Measurements from ENCODE around the gene GRAMD4.

The GRAMD4 gene

GRCh38 chr22:46596819-46597218 is 23.4 kb upstream of the GRAMD4 start:
- no peak for DNase-seq (ENCODE audit: low spot score)

- DNase-seq (ENCODE audit: low spot score): no peak
Observed at GRCh38 chr22:46598224-46598623, 22.0 kb upstream of the GRAMD4 start.

GRCh38 chr22:46598737-46599424 is 21.3 kb upstream of the GRAMD4 start:
- DNase-seq (ENCODE audit: low spot score): no peak

DNA sequence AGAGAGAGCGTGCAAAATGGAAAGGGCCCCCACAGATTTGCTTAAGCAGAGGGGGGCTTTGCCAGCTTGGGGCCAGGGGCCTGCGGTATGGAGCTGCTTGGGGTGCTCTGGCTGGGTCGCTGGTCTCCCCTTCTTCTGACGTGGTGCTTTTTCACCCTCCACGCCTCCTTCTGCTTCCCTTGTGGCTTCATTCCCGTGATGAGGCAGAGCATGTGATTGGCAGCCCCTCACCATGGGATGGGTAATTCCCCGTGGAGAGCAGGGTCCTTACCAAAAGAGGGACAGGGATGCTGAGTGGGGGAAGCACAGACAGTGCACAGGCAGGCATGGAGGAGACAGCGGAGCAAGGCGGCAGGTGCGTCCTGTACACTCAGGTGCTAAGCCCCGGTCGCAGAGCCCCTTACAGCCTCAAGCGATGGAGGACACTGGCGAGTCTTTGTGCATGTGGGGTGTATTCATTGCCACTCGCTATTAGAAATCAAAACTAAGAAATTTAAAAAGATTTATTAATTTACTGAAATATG is 19.9 kb upstream of the GRAMD4 start:
- no peak for DNase-seq (ENCODE audit: low spot score)

GRCh38 chr22:46602025-46602424 is 18.2 kb upstream of the GRAMD4 start:
- DNase-seq (ENCODE audit: low spot score): no peak

DNA sequence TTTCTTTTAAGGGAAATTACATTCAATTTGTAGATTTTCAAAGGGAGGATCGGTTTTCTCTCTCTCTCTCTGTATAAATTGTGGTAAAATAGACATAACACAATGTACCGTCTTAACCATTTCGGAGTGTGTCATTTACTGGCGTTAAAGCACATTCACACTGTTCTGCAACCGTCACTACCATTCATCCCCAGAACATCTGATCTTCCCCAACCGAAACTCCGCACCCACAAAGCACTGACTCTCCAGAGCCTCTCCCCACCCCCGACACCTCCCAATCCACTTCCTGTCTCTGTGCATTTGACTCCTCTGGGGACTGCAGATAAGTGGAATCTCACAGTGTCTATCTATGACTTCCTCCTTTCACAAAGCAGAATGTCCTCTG is 15.9 kb upstream of the GRAMD4 start:
- no peak for DNase-seq (ENCODE audit: low spot score)

- no peak for DNase-seq (ENCODE audit: low spot score)
Observed at GRCh38 chr22:46605117-46605516, 15.1 kb upstream of the GRAMD4 start.

- DNase-seq (ENCODE audit: low spot score): no peak
Observed at GRCh38 chr22:46606886-46607285, 13.3 kb upstream of the GRAMD4 start.

DNA sequence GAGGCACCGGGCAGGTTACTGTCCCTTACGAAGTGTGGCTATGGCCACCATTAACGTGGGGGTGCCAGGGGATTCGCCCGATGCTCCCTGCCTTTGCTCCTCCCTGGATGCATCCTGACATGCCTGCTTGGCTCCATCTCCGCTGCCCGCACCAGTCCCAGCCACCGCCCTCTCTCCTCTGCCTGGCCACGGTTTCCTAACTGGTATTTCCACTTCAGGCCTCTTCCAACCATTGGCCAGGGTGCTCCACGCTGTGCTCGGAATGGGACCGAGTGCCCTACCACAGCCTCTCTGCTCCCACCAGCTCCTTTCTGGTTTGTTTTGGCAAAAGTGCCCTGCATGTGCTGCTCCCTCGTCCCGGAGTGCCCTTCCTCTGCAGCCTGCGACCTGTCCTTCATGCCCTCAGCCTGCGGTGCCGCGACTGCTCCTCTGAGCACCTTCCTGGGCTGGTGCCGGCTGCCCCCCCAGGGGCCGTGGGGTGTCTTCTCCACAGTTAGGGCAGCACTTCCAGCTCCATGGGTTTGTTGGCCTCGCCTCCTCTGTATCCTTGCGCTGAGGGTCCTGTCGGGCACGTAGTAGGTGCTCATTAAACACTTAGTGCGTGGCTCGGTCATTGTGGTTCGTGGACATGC is 12.6 kb upstream of the GRAMD4 start:
- DNase-seq (ENCODE audit: low spot score): no peak

DNA sequence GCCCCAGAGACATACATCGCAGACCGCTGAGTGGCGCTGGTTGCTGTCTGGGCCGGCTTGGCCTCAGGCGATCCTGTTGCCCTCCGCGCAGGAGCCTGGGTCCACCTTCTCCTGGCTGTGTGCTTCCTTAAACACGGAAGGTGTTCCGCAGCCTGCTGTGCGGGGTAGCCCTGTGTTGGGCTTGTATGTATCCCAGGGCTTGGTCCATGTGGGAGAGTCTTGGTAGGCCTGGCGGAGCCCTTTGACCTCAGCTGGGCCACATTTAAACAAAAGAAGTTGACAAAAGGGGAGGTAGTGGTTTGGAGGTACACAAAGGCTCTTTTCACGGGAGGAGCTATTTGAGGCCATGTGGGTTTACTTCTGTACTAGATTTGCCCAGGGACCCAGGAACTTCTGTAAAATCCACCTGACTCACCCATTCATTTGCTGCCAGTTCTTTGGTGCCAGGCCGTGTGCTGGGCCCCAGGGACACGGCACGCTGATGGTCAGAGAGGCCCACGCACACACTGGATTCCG is 11.0 kb upstream of the GRAMD4 start:
- no peak for DNase-seq (ENCODE audit: low spot score)

DNA sequence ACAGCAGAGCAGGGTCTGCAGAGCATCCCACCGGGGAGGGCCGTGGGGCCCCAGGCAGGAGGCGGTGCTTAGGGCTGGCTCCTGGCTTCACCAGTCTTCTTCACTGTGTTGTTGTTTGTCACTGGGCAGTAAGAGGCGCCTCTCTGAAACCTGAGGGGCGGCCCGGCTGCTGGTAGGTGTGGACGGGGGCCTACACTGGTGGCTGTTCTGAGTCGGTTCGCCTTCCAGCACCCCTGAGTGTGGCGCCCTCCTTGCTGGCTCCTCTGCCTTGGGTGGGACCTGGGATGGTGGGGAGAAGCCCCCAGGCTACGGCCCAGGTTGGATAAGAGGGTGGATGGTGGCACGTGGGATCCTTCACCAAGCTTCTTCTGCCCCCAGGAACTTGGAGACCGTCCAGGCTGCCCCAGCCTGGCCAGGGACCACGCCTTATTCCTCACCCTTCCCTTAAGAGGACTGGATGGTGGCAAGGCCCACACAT is 10.4 kb upstream of the GRAMD4 start:
- no peak for DNase-seq (ENCODE audit: low spot score)

DNA sequence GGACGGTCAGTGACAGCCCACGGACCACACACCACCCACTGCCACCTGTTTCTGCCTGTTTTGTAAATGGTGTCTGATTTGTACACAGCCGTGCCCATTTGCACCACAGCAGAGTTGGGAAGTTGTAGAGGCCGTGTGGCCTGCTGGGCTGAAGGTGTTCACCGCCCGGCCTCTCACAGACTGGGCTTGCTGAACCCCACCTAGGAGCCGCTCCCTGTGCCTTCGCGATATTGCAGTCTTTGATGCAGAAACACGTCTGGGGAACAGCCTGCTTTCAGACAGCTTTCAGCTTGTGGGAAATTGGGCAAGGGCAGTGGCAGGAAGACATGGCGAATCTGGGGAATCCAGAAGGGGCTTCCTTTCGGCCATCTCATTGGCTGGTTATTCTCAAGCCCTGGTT is 9.8 kb upstream of the GRAMD4 start:
- DNase-seq (ENCODE audit: low spot score): no peak

DNA sequence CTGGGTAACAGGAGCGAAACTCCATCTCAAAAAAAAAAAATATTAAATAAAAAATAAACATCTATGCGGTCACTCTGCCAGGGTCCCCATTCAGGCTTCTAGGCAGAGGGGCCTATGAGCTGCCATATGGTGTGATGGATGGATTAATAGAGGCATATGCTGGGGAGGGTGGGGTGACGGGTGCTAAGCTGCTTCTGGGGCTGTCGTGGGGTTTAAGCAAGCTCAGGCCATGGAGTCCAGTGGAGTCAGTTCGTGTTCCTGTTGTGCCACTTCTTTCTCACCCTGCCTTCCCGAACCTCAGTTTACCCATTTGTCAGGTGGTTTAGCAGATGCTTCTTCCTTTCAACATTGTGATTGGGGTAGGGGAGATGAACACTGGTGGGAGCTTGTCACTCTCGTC is 9.0 kb upstream of the GRAMD4 start:
- DNase-seq (ENCODE audit: low spot score): no peak

- DNase-seq (ENCODE audit: low spot score): no peak
Observed at GRCh38 chr22:46612341-46612903, 7.8 kb upstream of the GRAMD4 start.

DNA sequence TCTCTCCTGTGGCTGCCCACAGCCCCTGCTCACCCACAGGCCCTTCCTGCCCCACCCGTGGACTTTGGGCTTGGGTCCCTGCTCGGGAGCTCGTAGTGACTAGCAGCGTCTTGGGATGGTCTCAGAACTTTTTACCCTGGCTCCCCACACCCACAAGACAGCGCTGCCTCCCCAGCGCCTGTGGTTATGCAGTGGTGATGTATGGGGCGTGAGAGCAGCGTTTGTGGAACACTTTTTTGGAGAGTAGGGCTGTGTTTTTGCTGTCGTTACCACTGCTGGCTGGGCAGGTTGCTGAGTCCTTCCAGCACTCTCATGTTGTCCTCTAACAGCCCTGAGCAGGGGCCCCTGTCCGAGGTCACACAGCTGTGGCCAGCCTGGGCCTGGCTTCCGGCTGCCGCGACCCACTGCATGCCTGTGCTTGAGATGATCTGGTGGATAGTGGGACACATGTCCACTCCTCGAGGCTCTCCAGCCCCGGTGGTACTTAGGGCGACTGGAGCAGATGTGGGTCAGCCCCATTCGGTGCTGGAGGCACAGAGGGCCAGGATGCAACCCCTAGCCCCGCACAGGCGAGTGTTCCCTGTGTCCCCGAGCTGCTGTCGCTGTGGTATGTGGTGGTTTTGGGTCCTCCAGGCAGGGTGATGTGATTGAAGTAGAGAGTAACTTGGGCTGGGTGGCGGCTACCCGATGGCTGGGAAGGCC is 7.1 kb upstream of the GRAMD4 start:
- no peak for DNase-seq (ENCODE audit: low spot score)

DNA sequence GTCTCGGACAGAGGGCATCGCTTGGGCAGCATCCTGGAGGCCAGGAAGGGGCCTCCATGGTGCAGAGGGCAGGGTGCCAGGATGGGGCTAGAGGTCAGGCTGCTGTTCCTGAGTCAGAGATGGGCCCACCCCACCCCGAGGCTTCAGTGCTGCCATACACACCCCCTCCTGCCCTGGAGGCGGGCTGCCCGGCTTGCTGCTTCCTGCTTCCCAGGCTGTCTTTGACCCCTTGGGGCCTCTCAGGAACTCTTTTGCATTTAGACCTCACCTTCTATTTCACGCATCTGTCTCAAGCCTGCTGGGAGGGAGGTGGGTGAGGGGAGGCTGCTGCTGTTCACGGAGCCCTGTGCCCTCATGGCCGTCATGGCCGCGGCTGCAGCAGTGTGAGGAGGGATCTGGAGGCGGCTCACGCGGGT is 6.6 kb upstream of the GRAMD4 start:
- no peak for DNase-seq (ENCODE audit: low spot score)

- DNase-seq (ENCODE audit: low spot score): no peak
Observed at GRCh38 chr22:46614025-46614931, 5.9 kb upstream of the GRAMD4 start.

GRCh38 chr22:46617207-46617985 is 2.8 kb upstream of the GRAMD4 start:
- DNase-seq (ENCODE audit: low spot score): no peak

GRCh38 chr22:46617986-46618647 is 2.1 kb upstream of the GRAMD4 start:
- no peak for DNase-seq (ENCODE audit: low spot score)

- no peak for DNase-seq (ENCODE audit: low spot score)
Observed at GRCh38 chr22:46618667-46619066, 1.5 kb upstream of the GRAMD4 start.

All from D341Med (cell line).